ENCODE results near the gene RBBP7.

- TF ChIP-seq POLR2AphosphoS5 (IDR thresholded peaks at IDR 0.05; ENCODE audit: low read length): no peak
- no peak for TF ChIP-seq ATF2 (IDR thresholded peaks at IDR 0.05; ENCODE audit: low read length)
- TF ChIP-seq RELB (IDR thresholded peaks at IDR 0.05; ENCODE audit: low read depth): no peak
- no peak for TF ChIP-seq ZZZ3 (IDR thresholded peaks at IDR 0.05; ENCODE audit: control insufficient read depth, insufficient read length, low read depth)
These were observed 18.7 kb downstream of the RBBP7 start for GRCh38 chrX:16851421-16851820.

Data from GM12878 (cell line).